GM12878 (cell line): ENCODE measurements around the gene TNP2. TPM values are rescaled to one million over a fixed set of nuclear protein-coding genes. Genes with fewer than 3 reads are reported as not detected.

ENCODE experiments used
- ASH2L ChIP-seq: fragments of 300-600, 200-600 bp; sonication (generic); IDR thresholded peaks from 2 replicates; pipeline ENCODE4 v1.6.1; 2017; ENCODE audit warnings: low read depth, mild to moderate bottlenecking, borderline replicate concordance
- ATF7 ChIP-seq: fragments of 450-650 bp; IDR thresholded peaks from 2 replicates; pipeline ENCODE4 v1.6.1; 2016; ENCODE audit warnings: low read depth, mild to moderate bottlenecking
- BCL3 ChIP-seq: IDR thresholded peaks from 2 replicates; pipeline ENCODE4 v1.6.1; 2011; ENCODE audit warnings: borderline replicate concordance, low read depth, mild to moderate bottlenecking, moderate library complexity, low read length; ENCODE audit not compliant: insufficient read depth, poor library complexity, severe bottlenecking
- BCLAF1 ChIP-seq: fragments of 450-650 bp; IDR thresholded peaks from 2 replicates; pipeline ENCODE4 v1.6.1; 2017; ENCODE audit warnings: antibody characterized with exemption, mild to moderate bottlenecking, moderate library complexity
- EGR1 ChIP-seq, 2 experiments: IDR thresholded peaks; 1 replicate in 1 of 2; 2 replicates in 1 of 2; pipeline ENCODE4 v1.6.1; 2011 to 2012; ENCODE audit warnings: low read depth in 2 of 2, low read length in 2 of 2, borderline replicate concordance in 1 of 2, mild to moderate bottlenecking in 1 of 2, moderate library complexity in 1 of 2
- HCFC1 ChIP-seq: fragments of 150-350 bp; IDR thresholded peaks from 2 replicates; pipeline ENCODE4 v1.6.1; 2014; ENCODE audit warnings: low read length
- IKZF1 ChIP-seq: fragments of 450-650 bp; conservative IDR thresholded peaks from 2 replicates; pipeline ENCODE4 v1.6.1; 2017; ENCODE audit warnings: antibody characterized with exemption, mild to moderate bottlenecking
- LARP7 ChIP-seq: fragments of 450-650 bp; IDR thresholded peaks from 2 replicates; pipeline ENCODE4 v1.6.1; 2017; ENCODE audit warnings: mild to moderate bottlenecking
- NKRF ChIP-seq: fragments of 450-650 bp; conservative IDR thresholded peaks from 2 replicates; pipeline ENCODE4 v1.6.1; 2017; ENCODE audit warnings: mild to moderate bottlenecking, moderate library complexity
- PAX5 ChIP-seq: IDR thresholded peaks from 2 replicates; pipeline ENCODE4 v1.6.1; 2011; ENCODE audit warnings: low read depth, low read length, borderline replicate concordance
- POLR2AphosphoS5 ChIP-seq: IDR thresholded peaks from 2 replicates; pipeline ENCODE4 v1.6.1; 2011; ENCODE audit warnings: mild to moderate bottlenecking, low read length, inconsistent platforms
- RCOR1 ChIP-seq: conservative IDR thresholded peaks from 2 replicates; pipeline ENCODE4 v1.6.1; 2012; ENCODE audit warnings: low read depth, low read length, improper control_type of control experiment
- STAT1 ChIP-seq: fragments of 450-650 bp; conservative IDR thresholded peaks from 2 replicates; pipeline ENCODE4 v1.6.1; 2014; ENCODE audit warnings: antibody characterized with exemption, mild to moderate bottlenecking
- polyA plus RNA-seq, 11 experiments: library from polyadenylated mRNA; depleted of rRNA in 4 of 11; unstranded in 6 of 11; stranded (reverse) in 5 of 11; fragments of >200 nt; fragmentation: Nextera tagmentation in 4 of 11; fragmentation: Illumina TruSeq in 1 of 11; extraction: Ambion mirVana in 4 of 11; extraction: Trizol in 1 of 11; gene quantifications; 1 replicate in 1 of 11; 2 replicates in 10 of 11; pipeline versions ENCODE4 v1.2.1 to v1.2.3, GENCODE V29; 2011 to 2016; ENCODE audit warnings: inconsistent platforms in 2 of 11, missing spikeins in 2 of 11, low read depth in 1 of 11
- total RNA-seq, 4 experiments: library from RNA; depleted of rRNA in 3 of 4; stranded (reverse); fragments of >200 nt in 3 of 4; fragmentation: Illumina TruSeq in 1 of 4; extraction: Trizol in 1 of 4; gene quantifications; 2 replicates each; pipeline versions ENCODE4 v1.2.1 to v1.2.3, GENCODE V29; 2013 to 2021
- TF ChIP-seq, protein P1 (sequence below): fragments of 150-350 bp; IDR thresholded peaks from 2 replicates; pipeline ENCODE4 v1.6.1; 2016; ENCODE audit warnings: low read depth, low read length
- TF ChIP-seq, protein P2 (sequence below): fragments of 450-650 bp; IDR thresholded peaks from 2 replicates; pipeline ENCODE4 v1.6.1; 2018; ENCODE audit warnings: borderline replicate concordance, mild to moderate bottlenecking; ENCODE audit not compliant: partially characterized antibody

The TNP2 gene
- total and polyA plus RNA-seq, 10 of the 15 experiments (the other 5 are each of a cell fraction or from before 2014, with no cell fraction given) = not detected

DNA sequence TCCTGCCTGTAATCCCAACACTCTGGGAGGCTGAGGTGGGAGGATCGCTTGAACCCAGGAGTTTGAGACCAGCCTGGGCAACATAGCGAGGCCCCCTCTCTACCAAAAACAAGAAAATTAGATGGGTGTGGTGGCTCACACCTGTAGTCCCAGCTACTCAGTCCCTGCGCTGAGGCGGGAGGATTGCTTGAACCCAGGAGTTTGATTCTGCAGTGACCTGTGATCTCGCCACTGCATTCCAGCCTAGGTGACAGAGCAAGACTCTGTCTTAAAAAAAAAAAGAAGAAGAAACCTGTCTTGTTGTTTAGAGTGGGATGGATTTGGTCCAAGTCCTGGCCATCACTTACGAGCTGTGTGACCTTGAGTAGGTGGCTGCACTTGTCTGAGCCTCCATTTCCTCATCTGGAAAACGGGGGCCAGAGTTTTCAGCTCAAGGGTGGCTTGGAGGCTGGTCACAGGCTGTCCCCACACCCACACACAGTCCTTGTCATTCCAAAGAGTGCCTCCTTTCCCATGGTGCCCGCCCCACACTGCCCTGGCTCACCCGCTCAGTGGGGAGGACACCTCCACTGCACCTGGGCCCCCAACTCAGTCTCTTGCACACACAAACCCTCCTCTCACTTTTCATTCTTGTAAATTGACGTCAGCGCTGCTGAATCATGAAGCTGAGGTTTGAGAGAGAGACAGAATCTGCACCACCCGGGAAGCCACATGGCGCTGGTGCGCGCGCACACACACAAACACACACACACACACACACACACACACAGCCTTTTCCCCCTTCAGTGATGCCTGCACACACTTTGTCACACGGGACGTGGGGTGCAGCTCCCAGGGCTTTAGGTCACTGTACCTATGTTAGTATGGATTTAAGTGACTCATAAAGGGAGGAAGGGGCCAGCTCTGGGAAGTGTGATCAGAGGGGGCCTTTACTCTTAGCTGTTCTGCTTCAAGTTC is 17.3 kb downstream of the TNP2 start (continued):
- TF ChIP-seq PAX5 = peak; percentile 53; the same call in 1 of the 2 replicates
- TF ChIP-seq RCOR1 = 0 out of 2 replicates have a peak, but pooled peaks have one; percentile 12
- TF ChIP-seq ASH2L = no peak
- TF ChIP-seq NKRF = peak; percentile 18; the same call in 1 of the 2 replicates
- TF ChIP-seq, protein P1, sequence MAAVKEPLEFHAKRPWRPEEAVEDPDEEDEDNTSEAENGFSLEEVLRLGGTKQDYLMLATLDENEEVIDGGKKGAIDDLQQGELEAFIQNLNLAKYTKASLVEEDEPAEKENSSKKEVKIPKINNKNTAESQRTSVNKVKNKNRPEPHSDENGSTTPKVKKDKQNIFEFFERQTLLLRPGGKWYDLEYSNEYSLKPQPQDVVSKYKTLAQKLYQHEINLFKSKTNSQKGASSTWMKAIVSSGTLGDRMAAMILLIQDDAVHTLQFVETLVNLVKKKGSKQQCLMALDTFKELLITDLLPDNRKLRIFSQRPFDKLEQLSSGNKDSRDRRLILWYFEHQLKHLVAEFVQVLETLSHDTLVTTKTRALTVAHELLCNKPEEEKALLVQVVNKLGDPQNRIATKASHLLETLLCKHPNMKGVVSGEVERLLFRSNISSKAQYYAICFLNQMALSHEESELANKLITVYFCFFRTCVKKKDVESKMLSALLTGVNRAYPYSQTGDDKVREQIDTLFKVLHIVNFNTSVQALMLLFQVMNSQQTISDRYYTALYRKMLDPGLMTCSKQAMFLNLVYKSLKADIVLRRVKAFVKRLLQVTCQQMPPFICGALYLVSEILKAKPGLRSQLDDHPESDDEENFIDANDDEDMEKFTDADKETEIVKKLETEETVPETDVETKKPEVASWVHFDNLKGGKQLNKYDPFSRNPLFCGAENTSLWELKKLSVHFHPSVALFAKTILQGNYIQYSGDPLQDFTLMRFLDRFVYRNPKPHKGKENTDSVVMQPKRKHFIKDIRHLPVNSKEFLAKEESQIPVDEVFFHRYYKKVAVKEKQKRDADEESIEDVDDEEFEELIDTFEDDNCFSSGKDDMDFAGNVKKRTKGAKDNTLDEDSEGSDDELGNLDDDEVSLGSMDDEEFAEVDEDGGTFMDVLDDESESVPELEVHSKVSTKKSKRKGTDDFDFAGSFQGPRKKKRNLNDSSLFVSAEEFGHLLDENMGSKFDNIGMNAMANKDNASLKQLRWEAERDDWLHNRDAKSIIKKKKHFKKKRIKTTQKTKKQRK = no peak
- TF ChIP-seq IKZF1 = peak; percentile 75
- peak; percentile 91 for TF ChIP-seq ATF7
- TF ChIP-seq STAT1 = no peak
- no peak for TF ChIP-seq BCLAF1
- TF ChIP-seq LARP7 = peak; percentile 11; the same call in 1 of the 2 replicates
- TF ChIP-seq, protein P2, sequence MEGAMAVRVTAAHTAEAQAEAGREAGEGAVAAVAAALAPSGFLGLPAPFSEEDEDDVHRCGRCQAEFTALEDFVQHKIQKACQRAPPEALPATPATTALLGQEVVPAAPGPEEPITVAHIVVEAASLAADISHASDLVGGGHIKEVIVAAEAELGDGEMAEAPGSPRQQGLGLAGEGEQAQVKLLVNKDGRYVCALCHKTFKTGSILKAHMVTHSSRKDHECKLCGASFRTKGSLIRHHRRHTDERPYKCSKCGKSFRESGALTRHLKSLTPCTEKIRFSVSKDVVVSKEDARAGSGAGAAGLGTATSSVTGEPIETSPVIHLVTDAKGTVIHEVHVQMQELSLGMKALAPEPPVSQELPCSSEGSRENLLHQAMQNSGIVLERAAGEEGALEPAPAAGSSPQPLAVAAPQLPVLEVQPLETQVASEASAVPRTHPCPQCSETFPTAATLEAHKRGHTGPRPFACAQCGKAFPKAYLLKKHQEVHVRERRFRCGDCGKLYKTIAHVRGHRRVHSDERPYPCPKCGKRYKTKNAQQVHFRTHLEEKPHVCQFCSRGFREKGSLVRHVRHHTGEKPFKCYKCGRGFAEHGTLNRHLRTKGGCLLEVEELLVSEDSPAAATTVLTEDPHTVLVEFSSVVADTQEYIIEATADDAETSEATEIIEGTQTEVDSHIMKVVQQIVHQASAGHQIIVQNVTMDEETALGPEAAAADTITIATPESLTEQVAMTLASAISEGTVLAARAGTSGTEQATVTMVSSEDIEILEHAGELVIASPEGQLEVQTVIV = no peak
- TF ChIP-seq HCFC1 = no peak
- peak; percentile 17 for TF ChIP-seq BCL3
- 0 out of 3 replicates have a peak, but pooled peaks of 1 of the 2 experiments have one; percentile 11 for TF ChIP-seq EGR1 (IDR thresholded peaks at IDR 0.05; ENCODE audit: borderline replicate concordance in 1 of 2, low read depth in 2 of 2, low read length in 2 of 2)
- peak; percentile 77 for TF ChIP-seq POLR2AphosphoS5
